ENCODE results near the gene RANBP17. TPM values are rescaled to one million over a fixed set of nuclear protein-coding genes. Genes with fewer than 3 reads are reported as not detected.

The RANBP17 gene
- total RNA-seq, 2 experiments from 2014 or later: not detected

- POLR2A ChIA-PET: no interaction called here
- CTCF ChIA-PET: interaction anchor here (0.7 to 1.2 kb wide), 5 partner anchors 10 to 134 kb away, joined by 3 to 6 read pairs (median 3); no protein-coding TSS in a partner anchor
These were observed 345.5 kb downstream of the RANBP17 start for GRCh38 chr5:171207256-171207847.

- CTCF ChIA-PET: no interaction called here
- POLR2A ChIA-PET: no interaction called here
These were observed 360.1 kb downstream of the RANBP17 start for GRCh38 chr5:171221916-171222315.

- CTCF ChIA-PET: no interaction called here
- POLR2A ChIA-PET: no interaction called here
These were observed 362.1 kb downstream of the RANBP17 start for GRCh38 chr5:171223927-171224326.

GRCh38 chr5:171226096-171226754 lies 364.4 kb downstream of the RANBP17 start:
- POLR2A ChIA-PET: no interaction called here
- CTCF ChIA-PET: no interaction called here

GRCh38 chr5:171226864-171227263 lies 365.0 kb downstream of the RANBP17 start:
- POLR2A ChIA-PET: no interaction called here

GRCh38 chr5:171236651-171237050 lies 374.8 kb downstream of the RANBP17 start:
- CTCF ChIA-PET: no interaction called here
- POLR2A ChIA-PET: no interaction called here

More at GRCh38 chr5:171226864-171227263, 365.0 kb downstream of the RANBP17 start:
- CTCF ChIA-PET: no interaction called here

GRCh38 chr5:171242521-171242920 lies 380.7 kb downstream of the RANBP17 start:
- ChIA-PET POLR2A (no interaction called here), CTCF (no interaction called here)

- ChIA-PET CTCF (no interaction called here), POLR2A (no interaction called here)
These were observed 384.4 kb downstream of the RANBP17 start for GRCh38 chr5:171246231-171246630.

- CTCF ChIA-PET: no interaction called here
- POLR2A ChIA-PET: no interaction called here
These were observed 387.6 kb downstream of the RANBP17 start for GRCh38 chr5:171249460-171249859.

GRCh38 chr5:171250738-171251137 lies 388.9 kb downstream of the RANBP17 start:
- CTCF ChIA-PET: no interaction called here
- POLR2A ChIA-PET: no interaction called here

GRCh38 chr5:171251519-171251918 lies 389.7 kb downstream of the RANBP17 start:
- POLR2A ChIA-PET: no interaction called here
- CTCF ChIA-PET: no interaction called here

GRCh38 chr5:171252674-171253073 lies 390.9 kb downstream of the RANBP17 start:
- ChIA-PET POLR2A (no interaction called here), CTCF (no interaction called here)

- POLR2A ChIA-PET: no interaction called here
- CTCF ChIA-PET: no interaction called here
These were observed 397.1 kb downstream of the RANBP17 start for GRCh38 chr5:171258737-171259415.

- CTCF ChIA-PET: no interaction called here
- POLR2A ChIA-PET: no interaction called here
These were observed 399.5 kb downstream of the RANBP17 start for GRCh38 chr5:171261361-171261760.

GRCh38 chr5:171261904-171262303 lies 400.1 kb downstream of the RANBP17 start:
- POLR2A ChIA-PET: no interaction called here
- CTCF ChIA-PET: no interaction called here

- ChIA-PET CTCF (interaction anchor here (0.6 kb wide), 1 partner anchor 784 kb away, joined by 4 read pairs; no protein-coding TSS in a partner anchor), POLR2A (no interaction called here)
These were observed 401.4 kb downstream of the RANBP17 start for GRCh38 chr5:171263181-171263580.

- CTCF ChIA-PET: no interaction called here
- POLR2A ChIA-PET: no interaction called here
These were observed 403.0 kb downstream of the RANBP17 start for GRCh38 chr5:171264843-171265242.

GRCh38 chr5:171268700-171269620 lies 407.1 kb downstream of the RANBP17 start:
- ChIA-PET CTCF (no interaction called here), POLR2A (no interaction called here)

GRCh38 chr5:171269717-171270116 lies 407.9 kb downstream of the RANBP17 start:
- CTCF ChIA-PET: no interaction called here
- POLR2A ChIA-PET: no interaction called here

- ChIA-PET POLR2A (no interaction called here), CTCF (no interaction called here)
These were observed 408.3 kb downstream of the RANBP17 start for GRCh38 chr5:171270136-171270535.

All from activated CD8-positive, alpha-beta memory T cell treated with anti-CD3 and anti-CD28 coated beads for 36 hours (primary cell).